CD14-positive monocyte (primary cell): ENCODE results near the gene BCKDHA. TPM values are rescaled to one million over a fixed set of nuclear protein-coding genes. Genes with fewer than 3 reads are reported as not detected.

ENCODE experiments used
- DNase-seq, 3 donors: peaks; one replicate each; pipeline ENCODE4 v3.0.0-alpha.2; 2011 to 2022
- H2AFZ ChIP-seq: 2 replicates; pipeline ENCODE4 v1.6.0; 2012; ENCODE audit warnings: mild to moderate bottlenecking, low read depth, low read length, inconsistent platforms; ENCODE audit not compliant: insufficient read depth, poor library complexity, severe bottlenecking
- H3K27ac ChIP-seq, 2 donors: 1 replicate in 1 of 2; 2 replicates in 1 of 2; pipeline ENCODE4 v1.5.1; 2012 to 2013; ENCODE audit warnings: low read length in 2 of 2, control low read depth in 1 of 2, inconsistent platforms in 1 of 2, low read depth in 1 of 2, mild to moderate bottlenecking in 1 of 2
- H3K27me3 ChIP-seq, 2 donors: one replicate each; pipeline versions ENCODE4 v1.6.0 to v1.6.1; 2011 to 2013; ENCODE audit warnings: low read length in 2 of 2; ENCODE audit not compliant: control insufficient read depth in 2 of 2, insufficient read depth in 2 of 2
- H3K36me3 ChIP-seq, 2 donors: replicated peaks in 1 of 2; 1 replicate in 1 of 2; 2 replicates in 1 of 2; pipeline versions ENCODE4 v1.5.1 to v1.6.1; 2012 to 2013; ENCODE audit warnings: low read length in 2 of 2, control low read depth in 1 of 2, inconsistent platforms in 1 of 2, mild to moderate bottlenecking in 1 of 2; ENCODE audit not compliant: insufficient read depth in 2 of 2, control insufficient read depth in 1 of 2
- H3K4me1 ChIP-seq, 2 donors: 1 replicate in 1 of 2; 2 replicates in 1 of 2; pipeline versions ENCODE4 v1.5.1 to v1.6.1; 2012 to 2013; ENCODE audit warnings: low read length in 2 of 2, control low read depth in 1 of 2, inconsistent platforms in 1 of 2, mild to moderate bottlenecking in 1 of 2, moderate library complexity in 1 of 2; ENCODE audit not compliant: insufficient read depth in 2 of 2, control insufficient read depth in 1 of 2
- H3K4me2 ChIP-seq: replicated peaks from 2 replicates; pipeline ENCODE3; 2012; ENCODE audit warnings: low read length, moderate library complexity, mild to moderate bottlenecking; ENCODE audit not compliant: poor library complexity, severe bottlenecking; ENCODE audit errors: extremely low read depth
- H3K4me3 ChIP-seq, 3 experiments: fragments of 200-600 bp in 1 of 3; sonication (generic) in 1 of 3; replicated peaks in 1 of 3; 1 replicate in 2 of 3; 2 replicates in 1 of 3; pipeline ENCODE4 v1.5.1; 2011 to 2013; ENCODE audit warnings: low read length in 3 of 3, mild to moderate bottlenecking in 3 of 3, control low read depth in 2 of 3, low read depth in 2 of 3, inconsistent platforms in 1 of 3, moderate library complexity in 1 of 3
- H3K79me2 ChIP-seq: 2 replicates; pipeline ENCODE4 v1.6.0; 2012; ENCODE audit warnings: mild to moderate bottlenecking, control low read depth, inconsistent platforms, low read length, moderate library complexity; ENCODE audit not compliant: insufficient read depth
- H3K9ac ChIP-seq: 2 replicates; pipeline ENCODE4 v1.6.0; 2017; ENCODE audit warnings: low read length, mild to moderate bottlenecking; ENCODE audit not compliant: insufficient read depth, poor library complexity, severe bottlenecking
- H3K9me3 ChIP-seq, 2 donors: replicated peaks in 1 of 2; 1 replicate in 1 of 2; 2 replicates in 1 of 2; pipeline versions ENCODE4 v1.5.1 to v1.6.1; 2012 to 2013; ENCODE audit warnings: low read length in 2 of 2, control low read depth in 1 of 2; ENCODE audit not compliant: control insufficient read depth in 1 of 2, insufficient read depth in 1 of 2
- H4K20me1 ChIP-seq: 2 replicates; pipeline ENCODE4 v1.6.0; 2012; ENCODE audit warnings: mild to moderate bottlenecking, low read length, control low read depth, moderate library complexity; ENCODE audit not compliant: insufficient read depth
- H3K27ac Mint-ChIP-seq, 7 donors: one replicate each; pipeline ENCODE4 v1.8.0; 2020; ENCODE audit warnings: mild to moderate bottlenecking in 7 of 7, mixed read lengths in 7 of 7, moderate library complexity in 6 of 7, inconsistent platforms in 2 of 7
- H3K27me3 Mint-ChIP-seq, 3 donors: one replicate each; pipeline ENCODE4 v1.8.0; 2021 to 2022; ENCODE audit warnings: low read depth in 3 of 3, mild to moderate bottlenecking in 3 of 3, mixed read lengths in 3 of 3, moderate library complexity in 3 of 3, inconsistent platforms in 1 of 3
- H3K36me3 Mint-ChIP-seq, 2 donors: one replicate each; pipeline ENCODE4 v1.8.0; 2020; ENCODE audit warnings: mixed read lengths in 2 of 2, inconsistent platforms in 1 of 2, mild to moderate bottlenecking in 1 of 2
- H3K4me1 Mint-ChIP-seq: one replicate; pipeline ENCODE4 v1.8.0; 2020; ENCODE audit warnings: mild to moderate bottlenecking, mixed read lengths
- H3K4me3 Mint-ChIP-seq, 2 donors: one replicate each; pipeline ENCODE4 v1.8.0; 2020; ENCODE audit warnings: mild to moderate bottlenecking in 2 of 2, mixed read lengths in 2 of 2, moderate library complexity in 1 of 2
- H3K9me3 Mint-ChIP-seq, 7 donors: one replicate each; pipeline ENCODE4 v1.8.0; 2020 to 2022; ENCODE audit warnings: mixed read lengths in 7 of 7, mild to moderate bottlenecking in 6 of 7, moderate library complexity in 6 of 7, inconsistent platforms in 2 of 7
- CTCF ChIP-seq: fragments of 200-600 bp; IDR thresholded peaks from one replicate; pipeline ENCODE4 v1.8.0; 2022; ENCODE audit warnings: antibody characterized with exemption, mild to moderate bottlenecking
- WGBS: methylation state at CpG from one replicate; pipeline ENCODE4 v1.1.5; 2013; ENCODE audit warnings: missing lambda C conversion rate; ENCODE audit not compliant: insufficient coverage; 5-methylcytosine and 5-hydroxymethylcytosine counted together
- intact Hi-C, 2 donors: fragments of 100-400 bp; cut with micrococcal nuclease; formaldehyde crosslinking; loops; one replicate each; pipeline versions ENCODE4 v1.15.0 to v1.15.1; 2023
- polyA plus RNA-seq, 3 donors: library from polyadenylated mRNA; depleted of rRNA in 1 of 3; unstranded in 2 of 3; stranded (reverse) in 1 of 3; fragments of 300-500 nt in 2 of 3; fragments of >200 nt in 1 of 3; fragmentation: Illumina TruSeq in 2 of 3; gene quantifications; 1 replicate in 2 of 3; 2 replicates in 1 of 3; pipeline ENCODE4 v1.2.3, GENCODE V29; 2012 to 2021

The BCKDHA gene
- polyA plus RNA-seq, 3 donors, result 52.4 to 90.1 (median 87.6) TPM

GRCh38 chr19:41437944-41438574 lies 40.4 kb downstream of the BCKDHA start:
- H3K27me3 Mint-ChIP-seq, result peaks cover 0 to 2% (median 0%) of the 10 kb centered on the region in 3 donors
- peaks cover 39% of the 10 kb centered on the region for H3K4me1 Mint-ChIP-seq

More at GRCh38 chr19:41437944-41438574, 40.4 kb downstream of the BCKDHA start:
- WGBS, result 100% methylated on average over 1 of the region's 7 CpGs
- Histone ChIP-seq H3K79me2 (peaks cover 36% of the 10 kb centered on the region), H3K27me3 (no peaks in the 10 kb centered on the region), H2AFZ (no peak overlapping the region), H3K4me1 (peaks cover 30 to 34% of the 10 kb centered on the region in 2 donors), H3K9me3 (no peaks in the 10 kb centered on the region), H3K4me3 (no peak overlapping the region), H3K9ac (no peak overlapping the region), H4K20me1 (no peaks in the 10 kb centered on the region), H3K27ac (no peak overlapping the region), H3K36me3 (peaks cover 0 to 26% of the 10 kb centered on the region in 2 donors), H3K4me2 (no peak overlapping the region)
- Mint-ChIP-seq H3K9me3 (no peaks in the 10 kb centered on the region), H3K36me3 (peaks cover 25 to 37% of the 10 kb centered on the region in 2 donors), H3K4me3 (no peak overlapping the region), H3K27ac (peak overlapping the region in 3 of 7 donors; percentile 2 to 36 (median 21))
- no peak for DNase-seq
- no peak for TF ChIP-seq CTCF
- intact Hi-C loops, result loop anchor here in 1 of 2 donors (5.0 to 10.0 kb wide), 2 partner anchors 86 to 173 kb away; partner anchors contain the start of genes HNRNPUL1 and TGFB1
